HG03135 (cell line): ENCODE measurements around the gene CDK5RAP2.

Experiments
- ATAC-seq: cut with Tn5 transposase; IDR thresholded peaks from one replicate; pipeline ENCODE4 v1.9.1; 2021; ENCODE audit warnings: mild to moderate bottlenecking, moderate library complexity; ENCODE audit not compliant: unreplicated experiment

The CDK5RAP2 gene

GRCh38 chr9:120440791-120441190, 139.2 kb downstream of the CDK5RAP2 start:
- no peak for ATAC-seq

DNA sequence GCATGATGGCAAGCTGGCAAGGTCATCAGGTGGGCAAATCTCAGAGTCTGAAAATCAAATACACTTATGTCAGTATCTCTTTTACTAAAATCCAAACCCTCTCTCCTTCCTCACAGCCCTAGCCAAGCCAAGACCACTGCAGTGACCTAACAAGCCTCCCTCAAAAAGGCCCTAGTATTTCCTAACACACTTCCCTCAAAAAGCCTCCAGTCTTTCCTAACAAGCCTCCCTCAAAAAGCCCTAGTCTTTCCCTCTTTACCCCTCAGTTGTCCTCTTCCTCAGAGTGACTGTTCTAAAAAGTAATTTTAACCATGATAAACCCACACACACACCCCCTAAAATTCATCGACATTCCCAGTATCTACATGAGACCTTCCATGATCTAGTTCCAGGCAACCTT, 140.0 kb downstream of the CDK5RAP2 start:
- ATAC-seq = no peak

DNA sequence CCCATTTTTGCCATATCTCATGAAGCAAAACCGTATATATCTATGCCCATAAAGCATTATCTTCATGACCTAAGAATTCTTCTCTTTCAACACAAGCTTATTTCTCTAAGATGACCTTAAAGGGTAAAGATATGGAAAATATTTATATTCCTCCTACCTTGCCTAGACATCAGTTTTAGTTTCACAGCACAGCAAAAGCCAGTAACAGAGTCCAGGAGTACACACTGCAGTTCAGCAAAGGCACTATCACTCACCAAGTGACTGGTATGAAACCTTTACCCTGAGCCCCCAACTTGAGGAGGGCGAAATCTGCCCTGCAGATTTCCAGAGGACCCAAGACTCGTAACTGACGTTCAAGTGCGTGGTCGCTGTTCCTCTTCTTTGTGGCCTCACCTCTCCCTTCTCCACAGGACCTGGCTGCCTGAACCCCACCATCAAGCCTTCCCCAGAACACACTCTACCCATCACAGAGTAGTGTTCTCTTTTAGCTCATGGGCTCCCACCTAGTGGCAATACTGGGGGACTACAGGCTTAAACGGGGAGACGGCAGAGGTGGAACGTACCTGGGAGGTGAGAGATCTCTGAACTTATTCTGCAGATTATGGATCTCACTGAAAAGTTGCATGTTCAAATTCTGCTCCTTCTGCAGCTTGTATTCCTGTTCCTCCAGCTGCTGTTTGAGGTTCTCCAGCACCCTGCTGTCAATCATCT, 141.0 kb downstream of the CDK5RAP2 start:
- no peak for ATAC-seq

- no peak for ATAC-seq
Measured at GRCh38 chr9:120438111-120438510, 141.9 kb downstream of the CDK5RAP2 start.

- ATAC-seq = no peak
Measured at GRCh38 chr9:120436983-120437475, 142.9 kb downstream of the CDK5RAP2 start.

GRCh38 chr9:120436446-120436845, 143.5 kb downstream of the CDK5RAP2 start:
- ATAC-seq = no peak

DNA sequence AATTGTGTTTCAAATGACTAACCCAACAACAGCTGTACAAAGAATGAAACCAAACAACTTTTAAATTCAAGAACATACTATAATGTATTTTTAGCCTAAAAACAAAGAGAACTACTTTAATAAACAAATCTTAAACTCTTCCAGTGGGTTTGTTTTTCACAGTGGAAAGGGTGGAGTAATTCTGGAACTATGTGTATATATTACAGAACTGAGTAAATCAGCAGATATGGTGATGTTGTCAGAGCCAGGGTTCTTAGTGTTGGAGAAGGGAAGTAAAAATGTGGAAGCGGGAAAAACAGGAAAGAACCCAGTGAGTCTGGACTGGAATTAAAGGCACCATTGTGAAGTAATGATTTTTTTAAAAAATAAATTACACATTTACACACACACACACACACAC, 144.9 kb downstream of the CDK5RAP2 start:
- ATAC-seq = no peak

DNA sequence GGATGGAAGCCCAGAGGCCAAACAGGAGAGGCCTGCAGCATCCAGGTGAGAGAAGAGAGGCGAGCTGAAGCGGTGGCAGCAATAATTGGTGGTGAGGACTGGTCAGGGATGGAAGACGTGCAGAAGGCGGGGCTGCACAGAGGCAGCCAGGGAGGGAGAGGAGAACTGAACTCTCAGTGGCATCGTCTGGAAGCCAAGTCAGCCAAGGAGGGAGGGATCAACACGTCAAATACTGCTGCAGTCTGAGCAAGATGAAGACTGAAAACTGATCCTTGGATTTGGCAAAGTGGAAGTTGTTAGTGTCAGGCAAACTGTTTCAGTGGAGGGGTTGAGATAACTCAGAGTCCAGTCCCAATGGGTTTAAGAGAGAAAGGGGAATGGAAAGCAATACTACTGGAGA, 145.4 kb downstream of the CDK5RAP2 start:
- ATAC-seq = no peak

DNA sequence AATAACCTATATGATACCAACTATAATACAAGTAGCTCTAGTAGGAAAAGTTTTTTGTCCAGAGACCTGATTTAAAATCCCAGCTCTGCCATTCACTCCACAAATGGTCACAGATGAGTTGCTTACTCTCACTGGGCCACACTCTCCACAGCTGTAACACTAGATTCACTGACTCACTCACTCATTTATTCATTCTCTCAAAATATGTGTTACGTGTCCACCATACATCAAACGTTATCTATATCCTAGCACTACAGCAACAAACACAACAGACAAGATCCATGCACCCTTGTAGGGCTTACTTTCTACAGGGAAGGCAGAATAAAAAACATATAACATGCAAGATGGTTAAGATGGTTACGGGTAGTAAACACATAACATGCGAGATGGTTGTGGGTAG, 146.3 kb downstream of the CDK5RAP2 start:
- no peak for ATAC-seq

DNA sequence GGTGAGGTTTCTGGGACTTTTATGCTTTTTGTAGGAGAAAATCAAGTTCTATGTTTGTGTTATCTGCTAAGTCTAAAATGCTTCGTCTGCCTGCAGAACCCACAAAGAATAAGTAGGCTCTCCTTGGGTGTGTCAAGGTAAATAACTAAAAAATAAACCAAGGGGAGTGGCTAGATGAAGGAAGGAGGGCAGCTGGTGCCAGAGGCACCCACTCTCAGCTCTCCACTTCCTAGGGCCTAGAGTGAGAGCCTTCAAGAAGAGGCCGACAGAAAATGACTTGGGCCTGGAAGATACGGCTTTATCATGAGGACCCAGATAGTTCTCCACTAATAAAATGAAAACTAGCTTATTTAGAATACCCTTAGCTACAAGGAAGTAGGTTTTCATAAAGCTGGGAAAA, 147.4 kb downstream of the CDK5RAP2 start:
- no peak for ATAC-seq

GRCh38 chr9:120431268-120431667, 148.7 kb downstream of the CDK5RAP2 start:
- ATAC-seq = no peak

DNA sequence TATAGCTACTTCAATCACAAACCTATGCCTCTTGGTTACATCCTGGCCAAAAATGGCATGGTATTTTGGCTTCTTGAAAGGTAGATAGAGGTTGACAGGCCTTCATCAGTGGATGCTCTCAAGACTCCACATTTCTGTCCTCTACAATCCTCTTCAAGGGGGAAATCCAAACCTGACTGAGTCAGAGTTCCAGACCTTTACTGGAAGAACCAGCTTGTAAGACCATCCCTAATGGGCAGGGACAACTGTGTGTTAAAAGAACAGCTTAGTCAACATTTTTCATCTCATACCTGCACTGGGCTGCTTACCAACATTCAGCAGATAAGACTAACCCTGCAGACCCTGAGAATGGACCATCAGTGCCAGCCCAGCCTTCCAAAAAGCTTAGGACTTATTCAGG, 155.7 kb downstream of the CDK5RAP2 start:
- ATAC-seq = no peak

DNA sequence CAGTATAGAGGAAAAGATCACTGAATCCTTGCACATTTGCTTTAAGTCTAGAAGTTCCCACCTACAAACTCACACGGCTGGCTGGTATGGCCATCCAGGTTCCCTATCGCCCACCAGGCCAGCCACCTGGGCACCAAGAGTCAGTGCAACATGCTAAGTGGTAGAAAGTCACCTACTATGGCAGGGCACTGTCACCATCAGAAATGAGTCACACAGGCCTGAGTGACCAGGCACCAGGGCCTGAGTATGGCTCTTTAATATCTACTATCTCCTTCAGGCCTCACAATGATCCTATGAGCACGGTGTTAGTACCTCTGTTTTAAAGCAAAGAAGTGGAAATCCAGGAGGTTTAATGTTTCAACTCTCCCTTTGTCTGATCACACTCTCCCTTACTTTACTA, 156.2 kb downstream of the CDK5RAP2 start:
- ATAC-seq = no peak

DNA sequence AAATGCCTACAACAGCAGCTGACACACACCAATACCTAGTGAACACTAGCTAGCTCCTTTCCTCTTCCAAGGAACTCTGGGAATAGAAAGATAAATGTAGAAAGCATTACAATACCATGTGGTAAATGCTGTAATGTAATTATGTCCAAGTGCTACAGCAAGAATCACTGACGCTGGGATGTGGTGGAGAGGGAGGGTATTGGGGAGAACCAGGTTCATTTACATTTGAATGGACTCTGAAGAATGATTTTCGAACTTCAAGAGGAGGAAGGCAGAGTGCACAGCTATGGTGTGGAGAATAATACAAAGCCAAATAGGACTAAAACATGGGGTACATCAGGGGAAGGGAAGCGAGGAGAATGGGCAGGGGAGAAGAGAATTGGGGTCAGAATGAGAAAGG, 158.0 kb downstream of the CDK5RAP2 start:
- ATAC-seq = no peak

GRCh38 chr9:120418315-120418714, 161.7 kb downstream of the CDK5RAP2 start:
- no peak for ATAC-seq

- no peak for ATAC-seq
Measured at GRCh38 chr9:120416781-120417427, 163.1 kb downstream of the CDK5RAP2 start.

- ATAC-seq = no peak
Measured at GRCh38 chr9:120413121-120414048, 166.6 kb downstream of the CDK5RAP2 start.

DNA sequence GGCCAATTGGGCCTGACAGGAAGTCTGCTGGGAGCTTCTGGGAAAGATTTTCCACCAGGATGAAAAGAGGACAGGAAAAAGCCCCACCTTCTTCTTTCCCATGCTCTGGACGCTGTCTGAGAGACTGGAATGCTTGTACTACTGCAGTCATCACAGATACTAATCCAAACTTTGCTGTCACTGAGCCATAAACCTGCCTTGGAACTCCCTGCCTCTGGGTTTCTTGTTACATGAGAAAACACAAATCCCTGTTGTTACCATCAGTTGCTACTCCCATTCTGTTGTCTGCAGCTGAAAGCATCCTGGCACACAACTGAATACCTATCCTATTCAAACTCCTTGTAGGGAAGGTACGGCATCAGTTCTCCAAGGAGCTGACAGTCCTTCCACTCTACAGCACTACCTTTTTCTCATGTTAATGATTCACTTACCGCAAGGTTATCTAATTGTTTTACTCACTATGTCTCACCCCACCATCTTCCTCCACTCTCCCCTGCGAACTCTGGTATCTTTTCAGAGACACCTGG, 167.5 kb downstream of the CDK5RAP2 start:
- no peak for ATAC-seq

- no peak for ATAC-seq
Measured at GRCh38 chr9:120411862-120412424, 168.0 kb downstream of the CDK5RAP2 start.

GRCh38 chr9:120410925-120411501, 169.0 kb downstream of the CDK5RAP2 start:
- ATAC-seq = no peak
